ENCODE measurements around the gene TMEM192.

- TF ChIP-seq CTCF (IDR thresholded peaks at IDR 0.05; ENCODE audit: extremely low read depth in 1 of 2, insufficient read depth in 1 of 2, low read depth in 1 of 2, low read length in 2 of 2) (peak; percentile 33 to 58), POLR2AphosphoS5 (IDR thresholded peaks at IDR 0.05; ENCODE audit: insufficient read depth, low read depth, low read length) (peak; percentile 58), JUN (IDR thresholded peaks at IDR 0.05; ENCODE audit: borderline replicate concordance, insufficient read depth, insufficient read length, low read depth) (no peak), MAX (IDR thresholded peaks at IDR 0.05; ENCODE audit: insufficient read depth, insufficient read length) (peak; percentile 72), POLR2A (IDR thresholded peaks at IDR 0.05; ENCODE audit: low read depth, low read length) (peak; percentile 57), GATA2 (IDR thresholded peaks at IDR 0.05; ENCODE audit: insufficient read depth, insufficient read length, low read depth, low read length) (no peak), MYC (IDR thresholded peaks at IDR 0.05; ENCODE audit: low read depth, low read length) (peak; percentile 51), FOS (IDR thresholded peaks at IDR 0.05; ENCODE audit: borderline replicate concordance, insufficient read depth, low read length) (no peak)
These were observed at the start of gene TMEM192 for GRCh38 chr4:165112368-165113121.
